GM21526 (cell line): ENCODE measurements around the gene ADAM10.
"Not testable (repeated sequence)": the region's sequence is repeated elsewhere in the genome, so short reads cannot be mapped to it uniquely, and the experiment has no call there.

Source experiments
- ATAC-seq: cut with Tn5 transposase; IDR thresholded peaks from one replicate; pipeline ENCODE4 v1.9.1; 2021; ENCODE audit warnings: moderate library complexity; ENCODE audit not compliant: unreplicated experiment, low FRiP score

Gene ADAM10

DNA sequence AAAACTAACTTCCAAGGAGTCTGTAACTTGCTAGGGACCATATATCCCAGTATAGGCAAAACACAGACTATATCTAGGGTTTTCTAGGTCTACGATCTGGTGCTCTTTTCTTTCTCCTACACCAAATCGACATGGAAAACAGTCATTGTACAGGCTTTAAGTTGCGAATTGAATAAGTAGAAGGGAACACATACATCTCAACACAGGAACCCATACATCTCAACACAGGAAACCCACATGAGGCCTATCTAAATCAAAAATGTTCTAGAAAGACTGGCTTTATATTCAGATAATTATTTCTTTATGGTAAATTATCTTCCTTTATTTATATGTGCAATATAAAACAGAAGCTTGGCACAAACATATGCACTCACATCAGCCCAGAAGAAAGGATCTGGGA lies 126.6 kb downstream of the ADAM10 start:
- no peak for ATAC-seq

DNA sequence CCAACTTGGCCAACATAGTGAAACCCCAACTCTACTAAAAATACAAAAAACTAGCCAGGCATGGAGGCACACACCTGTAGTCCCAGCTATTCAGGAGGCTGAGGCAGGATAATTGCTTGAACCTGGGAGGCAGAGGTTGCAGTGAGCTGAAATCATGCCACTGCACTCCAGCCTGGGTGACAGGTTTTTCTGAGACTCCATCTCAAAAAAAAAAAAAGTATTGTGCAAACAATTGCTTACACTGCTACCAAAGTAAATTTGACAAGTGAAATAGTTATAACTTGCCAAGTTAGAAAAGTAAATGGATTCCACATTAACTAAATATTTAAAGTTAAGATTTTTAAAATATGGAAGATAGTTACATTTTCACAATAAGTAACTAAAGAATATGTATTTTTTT lies 129.2 kb downstream of the ADAM10 start:
- not testable (repeated sequence) for ATAC-seq

DNA sequence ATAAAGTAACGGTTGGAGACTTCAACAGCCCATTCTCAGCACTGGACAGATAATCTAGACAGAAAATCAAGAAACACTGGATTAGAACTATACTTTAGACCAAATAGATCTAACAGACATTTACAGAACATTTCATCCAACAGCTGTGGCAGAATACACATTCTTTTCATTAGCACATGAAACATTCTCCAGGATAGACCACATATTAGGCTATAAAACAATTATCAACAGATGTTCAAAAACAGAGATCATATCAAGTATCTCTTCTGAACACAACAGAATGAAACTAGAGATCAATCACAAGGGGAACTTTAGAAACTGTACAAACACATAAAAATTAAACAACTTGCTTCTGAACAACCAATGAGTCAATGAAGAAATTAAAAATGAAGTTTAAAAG lies 133.3 kb downstream of the ADAM10 start:
- ATAC-seq = no peak

DNA sequence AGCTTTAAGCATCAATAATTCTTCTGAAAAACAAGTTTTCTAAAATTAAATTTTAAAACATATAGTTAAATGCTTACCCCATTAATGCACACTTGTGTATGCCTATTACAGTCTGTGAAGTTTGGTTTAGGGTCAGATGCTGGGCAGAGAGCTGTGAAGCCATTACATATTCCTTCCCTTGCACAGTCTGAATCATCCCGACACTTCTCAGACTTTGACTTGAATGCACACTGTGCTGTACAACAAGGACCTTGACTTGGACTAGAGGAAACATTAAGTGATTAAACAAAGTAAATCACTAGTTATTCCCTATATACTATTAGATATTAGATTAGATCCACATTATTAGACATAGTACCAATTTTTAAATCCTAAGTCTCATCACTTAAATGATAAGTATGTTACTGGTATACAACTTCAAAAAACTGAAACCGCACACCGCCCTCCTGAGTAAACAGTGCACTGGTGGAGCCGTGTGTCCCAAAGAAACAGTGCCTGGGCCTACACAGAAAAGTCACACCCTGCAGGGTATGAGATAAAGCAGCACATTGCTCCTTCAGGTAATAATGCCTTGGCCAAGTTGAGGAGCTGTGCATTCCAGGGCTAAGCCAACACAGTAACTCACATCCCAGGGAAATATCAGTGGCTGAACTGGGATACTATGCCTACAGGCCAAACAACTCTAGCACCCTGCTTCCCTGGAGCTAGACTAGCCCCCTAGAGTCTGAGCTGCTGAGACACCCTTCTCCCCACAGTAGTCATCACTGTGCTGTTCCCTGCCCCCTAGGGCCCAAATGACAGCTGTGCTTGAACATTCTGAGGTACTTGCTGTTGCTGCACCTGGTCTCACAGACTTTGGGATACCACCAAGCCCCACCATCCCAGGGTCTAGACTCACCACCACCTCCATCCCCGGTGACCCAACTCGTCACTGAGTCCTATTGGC lies 137.5 kb downstream of the ADAM10 start:
- no peak for ATAC-seq

DNA sequence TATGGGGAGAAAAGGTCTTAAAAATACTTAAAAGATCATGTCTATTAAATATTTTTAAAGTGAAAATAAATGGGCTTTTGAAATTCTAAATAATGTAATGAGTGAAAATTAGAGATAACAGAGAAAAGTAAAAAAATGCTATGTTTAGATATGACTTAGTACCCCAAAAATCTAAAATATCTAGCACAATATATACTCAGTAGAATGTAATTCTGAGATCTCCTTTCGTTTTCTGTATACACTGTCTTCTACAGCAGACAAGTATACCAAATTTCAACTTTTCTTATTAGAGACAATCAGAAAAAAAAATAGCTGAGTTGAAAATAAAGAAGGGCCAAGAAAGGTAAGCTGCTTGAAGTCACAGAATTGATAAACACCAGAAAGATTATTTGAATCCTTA lies 140.8 kb downstream of the ADAM10 start:
- no peak for ATAC-seq

DNA sequence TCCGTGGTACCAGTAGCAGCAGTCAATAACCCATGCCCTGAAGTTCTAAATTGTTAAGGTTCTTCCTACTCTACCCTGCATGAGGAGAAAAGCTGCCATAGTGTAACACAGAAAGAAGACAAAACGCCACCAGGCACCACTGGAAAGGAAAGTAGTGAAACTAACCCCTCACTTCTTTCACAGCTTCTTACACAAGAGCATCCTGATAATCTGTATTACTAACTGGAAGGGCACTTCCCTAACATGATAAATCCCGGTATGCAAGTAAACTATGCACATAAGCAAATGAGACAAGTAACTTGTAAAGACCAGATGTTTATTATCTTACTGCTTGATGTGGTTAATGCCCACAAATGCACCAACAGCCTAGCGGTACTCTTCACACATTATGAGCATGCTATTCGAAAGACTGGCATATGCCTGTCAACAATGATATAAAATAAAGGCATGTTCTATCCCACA lies 141.3 kb downstream of the ADAM10 start:
- no peak for ATAC-seq

DNA sequence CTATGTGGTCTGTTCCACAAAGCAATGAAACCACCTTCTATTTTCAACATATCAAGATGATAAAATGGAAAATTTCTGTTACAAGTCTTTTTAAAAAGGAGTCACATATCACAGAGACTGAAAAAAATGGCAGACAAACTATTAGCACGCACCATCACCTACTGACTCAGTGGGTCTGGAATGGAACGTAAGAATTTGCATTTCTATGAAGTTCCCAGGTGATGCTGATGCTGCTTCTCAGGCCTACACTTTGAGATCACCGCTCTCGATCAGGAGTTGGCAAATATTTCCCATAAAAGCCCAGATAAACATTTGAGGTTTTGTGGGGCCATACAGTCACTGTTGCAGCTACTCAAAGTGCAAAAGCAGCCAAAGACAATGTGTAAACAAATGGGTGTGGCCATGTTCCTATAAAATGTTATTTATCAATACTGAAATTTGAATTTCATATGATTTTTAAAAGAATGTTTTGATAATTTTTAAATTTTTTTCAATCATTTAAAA lies 142.9 kb downstream of the ADAM10 start:
- ATAC-seq = no peak

DNA sequence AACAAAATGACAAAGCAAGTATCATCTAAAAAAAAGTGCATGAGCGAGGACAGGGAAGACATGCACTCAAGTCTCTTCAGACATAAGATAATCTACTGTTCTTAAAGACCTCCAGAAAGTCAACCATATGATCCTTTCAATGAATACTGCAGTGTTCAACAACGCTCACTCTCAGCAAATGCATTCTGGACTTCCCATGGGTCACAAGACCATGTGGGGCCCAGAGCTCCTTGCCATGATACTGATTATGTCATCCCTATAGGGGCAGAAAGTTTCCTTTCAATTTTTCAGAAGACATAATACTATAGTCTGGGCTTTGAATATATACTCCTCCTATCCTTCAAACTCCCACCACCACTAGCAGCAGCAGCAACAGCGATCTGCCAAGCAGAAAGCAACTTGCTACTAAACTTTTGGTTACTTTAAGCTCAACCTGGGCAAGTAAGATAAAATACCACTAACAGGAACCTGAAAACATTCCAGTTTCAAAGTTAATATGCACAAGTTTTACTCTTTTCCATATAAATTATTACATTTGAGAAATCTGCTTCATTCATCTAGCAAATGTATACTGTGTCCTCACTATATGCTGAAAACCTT lies 143.5 kb downstream of the ADAM10 start:
- no peak for ATAC-seq

DNA sequence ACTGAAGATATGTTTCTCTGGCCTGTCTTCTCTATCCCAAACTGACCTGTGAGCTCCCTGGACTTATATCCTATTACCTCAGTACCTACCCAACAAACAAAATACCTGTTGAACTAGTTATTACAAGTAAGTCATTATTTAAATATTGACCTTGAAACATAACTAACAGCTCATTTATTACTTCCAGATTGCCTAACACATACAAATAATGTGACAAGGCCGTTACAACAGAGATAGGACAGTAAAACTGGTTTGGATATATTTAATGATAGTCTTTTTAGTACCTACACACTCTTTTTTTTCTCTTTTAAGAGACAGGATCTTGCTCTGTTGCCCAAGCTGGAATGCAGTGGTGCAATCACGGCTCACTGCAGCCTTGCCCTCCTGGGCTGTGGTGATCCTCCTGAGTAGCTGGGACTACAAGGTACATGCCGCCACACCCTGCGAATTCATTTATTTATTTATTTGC lies 145.0 kb downstream of the ADAM10 start:
- ATAC-seq = no peak

DNA sequence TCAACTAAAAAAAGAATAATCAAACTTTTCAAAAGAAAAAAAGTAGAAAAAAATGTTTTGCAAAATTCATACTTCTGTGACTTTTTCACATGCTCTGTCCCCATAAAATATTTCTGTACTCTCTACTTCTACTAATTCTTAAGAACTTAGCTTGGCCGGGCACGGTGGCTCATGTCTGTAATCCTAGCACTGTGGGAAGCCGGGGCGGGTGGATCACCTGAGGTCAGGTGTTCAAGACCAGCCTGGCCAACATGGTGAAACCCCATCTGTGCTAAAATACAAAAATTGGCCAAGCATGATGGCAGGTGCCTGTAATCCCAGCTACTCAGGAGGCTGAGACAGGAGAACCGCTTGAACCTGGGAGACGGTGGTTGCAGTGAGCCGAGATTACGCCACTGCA lies 145.6 kb downstream of the ADAM10 start:
- ATAC-seq = not testable (repeated sequence)

DNA sequence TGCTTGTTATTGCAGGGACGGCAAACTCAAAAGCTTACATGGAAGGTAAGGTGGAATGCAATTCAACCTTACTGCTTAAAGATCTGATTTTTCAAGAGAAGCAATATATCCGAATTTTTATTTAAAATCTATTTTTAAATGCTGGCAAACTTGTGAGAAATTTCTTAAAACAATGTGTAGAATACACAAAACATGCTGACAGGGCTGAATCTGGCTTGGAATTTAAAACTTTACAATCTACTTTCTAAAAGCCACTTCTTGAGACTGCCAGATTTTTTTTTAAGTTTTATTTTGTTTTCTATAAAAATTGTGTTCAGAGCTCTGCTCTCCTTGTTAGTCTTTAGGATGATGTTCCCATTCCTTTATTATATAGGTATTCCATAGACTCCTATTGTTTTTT lies 146.7 kb downstream of the ADAM10 start:
- no peak for ATAC-seq

DNA sequence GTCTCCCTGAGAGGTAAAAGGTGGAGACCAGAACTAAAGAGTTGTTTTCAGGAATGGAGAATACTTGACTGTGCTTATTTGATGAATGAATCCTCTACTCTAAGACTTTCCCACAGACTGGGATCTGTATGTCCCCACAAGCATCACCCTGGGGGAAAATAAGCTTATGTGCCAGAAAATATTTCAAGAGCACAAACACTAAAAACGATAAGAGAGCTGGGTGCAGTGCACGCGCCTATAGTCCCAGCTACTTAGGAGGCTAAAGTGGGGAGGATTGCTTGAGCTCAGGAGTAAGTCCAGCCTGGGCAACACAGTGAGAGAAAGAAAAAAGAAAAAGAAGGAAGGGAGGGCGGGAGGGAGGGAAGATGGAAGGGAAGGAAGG lies 150.7 kb downstream of the ADAM10 start:
- no peak for ATAC-seq

DNA sequence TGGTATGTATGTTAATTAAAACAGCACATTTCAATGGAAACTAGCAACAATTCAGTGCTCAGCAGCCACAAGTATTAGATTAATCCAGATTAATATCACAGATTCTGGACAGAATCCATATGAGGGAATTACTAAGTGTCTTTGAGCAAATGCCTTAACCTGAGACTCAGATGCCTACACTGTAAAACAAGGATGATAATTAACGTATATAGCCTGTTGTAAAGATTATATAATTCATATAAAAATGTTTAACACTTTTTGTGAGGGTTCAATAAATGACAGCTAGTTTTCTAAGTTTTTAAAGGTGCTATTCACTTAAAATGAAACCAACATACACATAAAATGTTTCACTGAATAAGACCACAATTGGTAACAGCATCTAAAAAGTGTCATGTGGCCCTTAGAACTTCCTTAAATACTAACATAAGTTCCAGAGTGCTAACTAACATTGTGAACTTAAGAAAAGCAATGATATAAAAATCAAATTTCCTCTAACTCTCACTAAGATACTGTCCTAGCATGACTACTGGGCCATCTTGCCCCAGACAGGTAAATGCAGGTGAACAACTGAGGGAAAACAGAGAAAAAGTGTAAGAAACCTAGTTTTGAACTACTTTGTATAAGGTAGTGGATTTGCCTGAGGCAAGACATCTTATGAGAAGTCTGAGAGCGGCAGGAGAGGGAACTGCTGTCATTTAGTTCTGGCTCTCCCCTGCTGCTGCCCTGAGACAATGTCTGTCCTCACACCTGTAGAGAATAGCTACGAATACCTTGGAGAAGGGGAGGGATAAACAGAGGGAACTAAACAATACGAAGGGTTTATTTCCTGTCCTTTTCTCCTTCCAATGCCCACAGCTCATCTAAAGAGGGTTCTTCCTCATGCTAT lies 151.3 kb downstream of the ADAM10 start:
- no peak for ATAC-seq

DNA sequence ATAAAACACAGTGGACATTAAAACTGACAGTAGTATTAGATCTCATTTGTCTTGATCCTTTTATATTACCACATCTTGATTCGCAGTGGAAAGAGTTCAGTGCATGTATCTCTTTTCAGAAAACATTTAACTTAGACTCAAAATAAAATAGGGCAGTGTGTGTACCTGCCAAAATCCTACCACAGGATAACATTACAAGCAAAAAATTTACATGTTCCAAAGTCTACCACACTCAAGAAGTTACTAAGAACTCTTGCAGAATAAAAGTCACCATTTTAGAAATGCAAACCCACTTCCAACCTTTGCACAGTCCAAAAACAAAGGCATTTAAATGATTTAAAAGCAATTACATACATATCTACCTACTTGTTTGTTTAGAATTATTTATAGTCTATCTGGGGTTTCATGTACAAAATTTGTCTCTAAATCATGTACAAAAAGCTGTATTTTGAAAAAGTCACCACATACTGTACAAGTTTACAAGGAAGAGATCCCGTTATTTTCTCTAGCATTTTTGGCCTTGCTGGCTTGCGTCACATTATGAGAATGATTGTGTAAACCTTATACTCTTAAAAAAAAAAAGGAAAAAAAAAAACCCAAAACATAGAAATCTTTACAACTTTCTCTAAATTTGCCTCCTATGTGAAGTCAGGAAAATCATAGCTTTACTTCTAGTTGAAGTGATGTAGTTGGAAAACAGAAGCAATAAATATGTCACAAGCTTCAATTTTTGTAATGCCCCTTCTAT lies 153.8 kb downstream of the ADAM10 start:
- ATAC-seq = no peak

DNA sequence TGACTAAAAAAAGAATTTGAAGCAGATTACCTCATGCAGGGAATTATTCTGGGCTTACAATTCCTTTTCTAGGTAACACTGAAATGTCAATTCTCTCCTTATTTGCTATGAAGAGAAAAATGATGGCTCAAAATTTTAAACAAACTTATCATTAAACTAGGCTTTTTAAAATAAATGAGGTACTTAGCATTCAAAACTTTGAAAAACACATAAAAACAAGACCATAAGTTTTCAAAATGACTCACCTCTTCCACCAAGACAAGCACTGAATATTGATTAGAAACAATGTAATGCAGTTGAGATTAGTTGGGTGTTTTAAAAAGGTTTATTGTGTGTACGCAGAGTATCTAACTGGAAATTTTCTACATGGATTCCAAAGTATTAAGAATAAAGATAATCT lies 154.6 kb downstream of the ADAM10 start:
- ATAC-seq = no peak

DNA sequence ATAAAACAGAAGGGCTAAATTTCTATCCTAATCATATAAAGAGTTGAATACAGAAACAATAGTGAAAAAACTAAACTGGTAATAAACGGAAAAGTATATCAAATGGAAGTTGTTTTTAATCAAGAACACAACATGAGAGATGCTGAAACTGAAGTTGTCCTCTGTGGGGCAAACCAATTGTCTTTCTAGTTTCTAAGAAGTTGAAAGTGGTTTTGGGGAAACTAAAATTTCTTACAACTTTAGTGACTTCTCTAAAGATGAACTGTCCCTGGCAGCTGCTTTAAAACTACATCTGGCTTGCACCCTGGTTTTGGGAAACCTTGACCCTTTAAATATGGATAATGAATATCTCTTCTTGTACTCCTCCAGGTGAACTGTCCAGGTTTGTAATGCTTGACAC lies 155.6 kb downstream of the ADAM10 start:
- no peak for ATAC-seq

DNA sequence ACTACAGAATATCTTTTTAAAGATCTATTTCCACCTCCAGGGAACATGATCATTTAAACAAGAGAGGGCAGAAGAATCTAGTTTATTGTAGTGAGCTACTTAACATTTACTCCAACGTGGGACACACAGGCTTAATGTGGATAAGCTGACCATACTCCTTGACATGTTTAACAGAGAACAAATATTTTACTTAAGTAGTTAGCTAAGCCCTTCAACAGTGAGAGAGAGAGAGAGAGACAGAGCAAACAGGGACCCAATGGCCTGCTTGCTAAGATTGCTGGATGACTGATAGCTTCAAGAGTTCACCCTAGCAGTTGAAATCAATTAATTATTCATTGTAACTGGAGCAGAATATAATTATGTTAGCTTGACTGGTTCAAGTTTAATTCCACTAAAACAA lies 158.6 kb downstream of the ADAM10 start:
- ATAC-seq = no peak

DNA sequence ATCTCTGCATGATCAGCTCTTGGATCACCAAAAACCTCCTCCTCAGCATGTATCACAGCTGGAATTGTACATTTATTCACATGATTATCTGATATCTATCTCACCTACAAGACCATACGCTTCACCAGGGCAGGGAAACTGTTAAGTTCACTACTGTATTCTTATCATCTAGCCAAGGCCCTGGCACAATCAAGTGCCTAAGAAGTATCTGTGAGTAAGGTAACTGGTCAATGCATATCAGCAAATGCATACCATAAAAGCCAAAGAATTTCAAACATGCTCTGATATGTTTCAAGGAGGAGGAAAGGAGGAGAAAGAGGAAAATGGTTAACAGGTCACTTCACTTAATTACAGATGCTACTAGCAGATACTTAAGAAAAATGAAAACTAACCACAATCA lies 159.3 kb downstream of the ADAM10 start:
- no peak for ATAC-seq

DNA sequence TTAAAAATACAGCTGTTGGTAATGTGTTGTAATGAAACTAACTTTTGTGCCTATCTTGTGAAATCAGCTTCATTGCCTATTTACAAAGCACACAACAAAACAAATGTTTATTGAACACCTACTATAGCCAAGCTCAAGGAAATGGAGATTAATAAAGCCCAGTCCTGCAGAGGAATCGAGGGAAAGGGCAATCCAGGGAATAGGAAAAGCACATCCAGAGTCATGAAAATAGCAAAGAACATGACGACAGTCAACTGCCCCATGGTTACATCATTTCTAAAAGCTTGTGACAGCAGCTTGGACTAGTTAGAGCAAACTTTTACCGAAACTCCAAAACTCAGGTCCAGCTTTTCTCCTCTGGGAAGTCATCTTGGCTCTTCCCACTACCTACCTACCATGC lies 160.5 kb downstream of the ADAM10 start:
- ATAC-seq = no peak

DNA sequence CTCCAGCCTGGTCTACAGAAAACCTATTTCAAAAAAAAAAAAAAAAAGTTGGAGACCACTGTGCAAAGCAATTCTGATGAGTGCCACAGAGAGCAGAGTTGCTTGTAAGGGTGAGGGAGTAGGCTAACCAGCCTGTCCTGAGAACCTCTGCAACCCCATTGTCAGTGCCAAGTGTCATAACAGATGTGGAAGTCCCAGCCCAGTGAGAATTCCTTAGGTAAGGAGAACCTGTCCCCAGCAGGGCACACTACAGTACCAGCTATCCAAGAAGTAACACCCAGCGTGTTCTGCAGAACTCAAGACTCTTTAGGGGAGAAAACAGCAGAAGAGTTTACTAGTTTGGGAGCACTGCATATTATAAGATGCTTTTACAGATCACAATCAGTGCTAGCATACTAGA lies 161.4 kb downstream of the ADAM10 start:
- no peak for ATAC-seq
